Naive thymus-derived CD4-positive, alpha-beta T cell (primary cell): ENCODE data around the gene SPAG9. TPM values are rescaled to one million over a fixed set of nuclear protein-coding genes. Genes with fewer than 3 reads are reported as not detected.

Source experiments
- ATAC-seq: fragments of 150-1000 bp; cut with Tn5 transposase; 2 replicates; pipeline ENCODE4 v1.10.0; 2021; ENCODE audit warnings: mild to moderate bottlenecking, moderate library complexity
- CTCF ChIA-PET: fragments of 350-600 bp; sonication (Branson Sonifier 250); formaldehyde crosslinking; loops from one replicate; lab custom pipeline; 2021; ENCODE audit warnings: antibody characterized with exemption; lab: Charles Lee
- POLR2A ChIA-PET: fragments of 350-600 bp; sonication (Branson Sonifier 250); formaldehyde crosslinking; loops from one replicate; lab custom pipeline; 2021; ENCODE audit warnings: antibody characterized with exemption, inconsistent platforms; lab: Charles Lee
- DNase-seq, 9 donors: peaks; one replicate each; pipeline versions ENCODE4 v3.0.0 to v3.0.0-alpha.2; 2020 to 2022; ENCODE audit warnings: mixed read lengths in 1 of 9
- H3K27ac ChIP-seq: one replicate; pipeline ENCODE4 v1.7.0; 2013; ENCODE audit warnings: mild to moderate bottlenecking, low read depth, low read length, moderate library complexity
- H3K27me3 ChIP-seq, 2 donors: one replicate each; pipeline ENCODE4 v1.7.0; 2013; ENCODE audit warnings: low read length in 2 of 2, mild to moderate bottlenecking in 2 of 2, moderate library complexity in 2 of 2; ENCODE audit not compliant: control insufficient read depth in 2 of 2, insufficient read depth in 2 of 2
- H3K36me3 ChIP-seq, 3 experiments: 1 replicate in 2 of 3; 2 replicates in 1 of 3; pipeline ENCODE4 v1.7.0; 2013; ENCODE audit warnings: low read length in 3 of 3, mild to moderate bottlenecking in 3 of 3, moderate library complexity in 1 of 3; ENCODE audit not compliant: insufficient read depth in 3 of 3, control insufficient read depth in 2 of 3
- H3K4me1 ChIP-seq, 2 donors: one replicate each; pipeline ENCODE4 v1.7.0; 2013; ENCODE audit warnings: low read length in 2 of 2, mild to moderate bottlenecking in 2 of 2, moderate library complexity in 1 of 2; ENCODE audit not compliant: control insufficient read depth in 2 of 2, insufficient read depth in 2 of 2
- H3K4me3 ChIP-seq: 2 replicates; pipeline ENCODE4 v1.7.0; 2013; ENCODE audit warnings: mild to moderate bottlenecking, low read length
- H3K9me3 ChIP-seq, 3 experiments: 1 replicate in 2 of 3; 2 replicates in 1 of 3; pipeline ENCODE4 v1.7.0; 2013; ENCODE audit warnings: low read length in 3 of 3; ENCODE audit not compliant: control insufficient read depth in 2 of 3
- H3K27ac Mint-ChIP-seq, 9 donors: one replicate each; pipeline ENCODE4 v1.8.0; 2020 to 2022; ENCODE audit warnings: mixed read lengths in 9 of 9, mild to moderate bottlenecking in 8 of 9, moderate library complexity in 5 of 9, inconsistent platforms in 2 of 9
- H3K27me3 Mint-ChIP-seq, 5 donors: one replicate each; pipeline ENCODE4 v1.8.0; 2021 to 2022; ENCODE audit warnings: mixed read lengths in 5 of 5, mild to moderate bottlenecking in 1 of 5
- H3K36me3 Mint-ChIP-seq, 5 donors: one replicate each; pipeline ENCODE4 v1.8.0; 2020 to 2022; ENCODE audit warnings: mixed read lengths in 5 of 5, mild to moderate bottlenecking in 3 of 5, inconsistent platforms in 1 of 5
- H3K4me1 Mint-ChIP-seq, 7 donors: one replicate each; pipeline ENCODE4 v1.8.0; 2020 to 2022; ENCODE audit warnings: mixed read lengths in 7 of 7, mild to moderate bottlenecking in 3 of 7, inconsistent platforms in 1 of 7
- H3K4me3 Mint-ChIP-seq, 10 donors: one replicate each; pipeline ENCODE4 v1.8.0; 2020 to 2022; ENCODE audit warnings: mild to moderate bottlenecking in 10 of 10, mixed read lengths in 10 of 10, moderate library complexity in 6 of 10, inconsistent platforms in 2 of 10
- H3K9me3 Mint-ChIP-seq, 11 donors: one replicate each; pipeline ENCODE4 v1.8.0; 2020 to 2022; ENCODE audit warnings: mixed read lengths in 11 of 11, mild to moderate bottlenecking in 4 of 11, inconsistent platforms in 1 of 11, moderate library complexity in 1 of 11
- intact Hi-C, 2 donors: fragments of 100-400 bp; cut with micrococcal nuclease; formaldehyde crosslinking; loops; one replicate each; pipeline ENCODE4 v1.15.1; 2023
- polyA plus RNA-seq, 2 donors: library from polyadenylated mRNA; unstranded; fragments of 300-500 nt; fragmentation: Illumina TruSeq; gene quantifications; one replicate each; pipeline ENCODE4 v1.2.3, GENCODE V29; 2021
- total RNA-seq, 6 experiments: library from RNA in 5 of 6; stranded (reverse) in 5 of 6; gene quantifications; 1 replicate in 5 of 6; 2 replicates in 1 of 6; pipeline ENCODE4 v1.2.3 and lab custom pipeline; 2021 to 2026

Gene SPAG9
- total and polyA plus RNA-seq, 7 experiments from 2014 or later: 3.3 to 73.4 (median 52.9) TPM

DNA sequence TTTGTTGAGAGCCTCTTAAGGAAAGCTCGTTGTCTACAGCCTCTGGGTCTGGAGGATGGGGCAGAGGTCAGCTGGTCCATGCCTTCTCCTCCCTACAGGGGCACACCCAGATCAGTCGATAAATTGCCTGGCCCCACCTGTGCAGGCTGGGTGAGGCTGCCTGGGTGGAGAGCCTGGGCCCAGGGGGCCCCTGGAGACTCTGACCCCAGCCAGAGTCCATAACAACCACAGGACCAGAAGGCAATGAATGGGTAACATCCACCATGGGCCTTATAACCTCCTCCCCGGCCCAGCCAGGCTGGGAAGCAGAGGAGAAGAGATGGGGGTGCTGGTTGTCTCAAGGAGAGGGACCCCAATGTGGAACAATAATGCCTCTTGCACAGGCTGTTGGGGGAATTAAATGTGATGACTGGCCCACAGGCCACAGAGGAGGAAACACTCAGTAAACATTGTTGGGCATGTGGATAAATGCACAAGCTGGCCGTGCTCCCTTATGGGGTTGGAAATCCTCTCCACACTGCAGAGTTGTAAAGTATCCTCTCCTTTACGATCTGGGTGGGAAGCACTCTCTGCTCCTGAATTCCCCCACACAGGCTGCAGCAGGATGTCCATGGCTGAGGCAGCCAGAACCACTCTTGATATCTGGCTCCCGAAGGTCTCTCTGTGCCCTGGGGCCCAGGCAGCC is 197.8 kb downstream of the SPAG9 start:
- H3K4me1 ChIP-seq: peaks cover 26 to 30% of the 10 kb centered on the region in 2 donors
- no peak overlapping the region for H3K4me3 ChIP-seq
- peak overlapping the region in 6 of 9 donors; percentile 9 to 92 (median 56) for H3K27ac Mint-ChIP-seq
- ATAC-seq (no peak), DNase-seq (no peak)
- H3K27me3 ChIP-seq: no peaks in the 10 kb centered on the region
- H3K4me3 Mint-ChIP-seq: no peak overlapping the region
- H3K36me3 Mint-ChIP-seq: no peaks in the 10 kb centered on the region
- no peaks in the 10 kb centered on the region for H3K36me3 ChIP-seq
- peaks cover 0 to 9% (median 0%) of the 10 kb centered on the region in 5 donors for H3K27me3 Mint-ChIP-seq
- H3K9me3 Mint-ChIP-seq: peaks cover 0 to 2% (median 0%) of the 10 kb centered on the region in 11 donors
- CTCF ChIA-PET: interaction anchor here (0.6 to 1.3 kb wide), 2 partner anchors 8 to 60 kb away, joined by 3 read pairs; no protein-coding TSS in a partner anchor
- peaks cover 32 to 54% (median 41%) of the 10 kb centered on the region in 7 donors for H3K4me1 Mint-ChIP-seq
- intact Hi-C loops: no loop called here
- H3K9me3 ChIP-seq: no peaks in the 10 kb centered on the region
- H3K27ac ChIP-seq: no peak overlapping the region
- POLR2A ChIA-PET: interaction anchor here (0.8 to 34.4 kb wide), 6 partner anchors 8 to 64 kb away, joined by 3 to 828 read pairs (median 44); partner anchors contain the start of gene TOB1

DNA sequence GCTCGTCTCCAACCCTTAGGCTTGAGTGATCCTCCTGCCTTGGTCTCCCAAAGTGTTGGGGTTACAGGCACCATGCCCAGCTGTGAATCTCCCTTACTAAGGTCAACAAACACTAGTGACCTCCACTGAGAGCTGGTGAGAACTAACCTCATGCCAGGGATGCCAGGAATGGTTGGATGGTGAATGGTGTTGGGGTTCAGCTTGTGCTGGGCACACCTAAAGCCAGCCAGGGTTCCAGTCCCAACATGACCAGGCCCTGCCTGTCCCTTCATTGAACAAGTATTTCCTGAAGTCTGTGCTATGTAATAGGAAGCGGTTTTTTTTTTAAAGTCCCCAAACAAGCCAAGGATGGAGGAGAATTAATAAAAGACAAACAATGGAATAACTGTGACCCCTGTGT is 198.6 kb downstream of the SPAG9 start:
- intact Hi-C loops: no loop called here
- H3K27me3 Mint-ChIP-seq: peaks cover 0 to 9% (median 0%) of the 10 kb centered on the region in 5 donors
- no peaks in the 10 kb centered on the region for H3K36me3 Mint-ChIP-seq
- CTCF ChIA-PET: interaction anchor here (0.6 to 1.3 kb wide), 3 partner anchors 9 to 59 kb away, joined by 3 read pairs; no protein-coding TSS in a partner anchor
- peaks cover 26 to 50% (median 36%) of the 10 kb centered on the region in 7 donors for H3K4me1 Mint-ChIP-seq
- Histone ChIP-seq H3K4me1 (peaks cover 28 to 37% of the 10 kb centered on the region in 2 donors), H3K4me3 (no peak overlapping the region), H3K9me3 (no peaks in the 10 kb centered on the region), H3K27ac (no peak overlapping the region), H3K27me3 (no peaks in the 10 kb centered on the region), H3K36me3 (no peaks in the 10 kb centered on the region)
- DNase-seq (no peak), ATAC-seq (no peak)
- H3K27ac Mint-ChIP-seq: peak overlapping the region in 7 of 9 donors; percentile 29 to 96 (median 77)
- peak overlapping the region in 1 of 10 donors; percentile 30 for H3K4me3 Mint-ChIP-seq
- peaks cover 0 to 2% (median 0%) of the 10 kb centered on the region in 11 donors for H3K9me3 Mint-ChIP-seq
- POLR2A ChIA-PET: interaction anchor here (0.9 to 34.4 kb wide), 5 partner anchors 9 to 63 kb away, joined by 3 to 828 read pairs (median 47); partner anchors contain the start of gene TOB1

DNA sequence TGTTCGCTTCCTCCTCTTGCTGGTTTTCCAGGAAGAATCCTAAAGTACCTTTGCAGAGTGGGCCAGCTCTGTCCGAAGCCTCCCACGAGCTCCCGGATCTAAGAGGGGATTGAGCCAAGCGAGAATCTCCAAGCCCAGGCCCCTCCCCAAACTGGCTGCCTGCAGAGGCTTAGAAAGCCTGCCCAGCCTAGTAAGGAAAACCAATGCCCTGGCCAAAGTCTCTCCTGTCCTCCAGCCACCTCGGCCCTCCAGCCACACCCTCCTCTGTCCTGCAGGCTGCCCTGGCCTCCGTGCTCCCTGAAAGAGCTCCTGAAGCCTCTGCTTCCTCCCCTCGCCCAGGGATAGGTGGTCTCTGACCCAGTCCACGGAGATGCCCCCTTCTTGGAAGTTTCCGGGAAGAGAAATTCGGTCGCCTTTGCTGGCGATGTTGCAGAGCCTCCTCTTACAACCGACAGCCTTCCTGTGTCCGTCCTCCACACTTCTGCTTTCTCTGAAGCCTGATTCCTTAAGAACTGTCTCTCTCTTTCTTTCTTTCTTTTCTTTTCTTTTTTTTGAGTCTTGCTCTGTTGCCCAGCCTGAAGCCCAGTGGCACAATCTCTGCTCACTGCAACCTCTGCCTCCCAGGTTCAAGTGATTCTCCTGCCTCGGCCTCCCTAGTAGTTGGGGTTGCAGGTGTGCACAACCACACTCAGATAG is 199.6 kb downstream of the SPAG9 start:
- H3K4me3 Mint-ChIP-seq: peak overlapping the region in 6 of 10 donors; percentile 3 to 44 (median 20)
- peaks cover 25 to 52% (median 42%) of the 10 kb centered on the region in 7 donors for H3K4me1 Mint-ChIP-seq
- H3K9me3 Mint-ChIP-seq: peaks cover 0 to 2% (median 0%) of the 10 kb centered on the region in 11 donors
- Histone ChIP-seq H3K9me3 (no peaks in the 10 kb centered on the region), H3K27ac (no peak overlapping the region), H3K36me3 (no peaks in the 10 kb centered on the region), H3K4me3 (no peak overlapping the region), H3K4me1 (peaks cover 22 to 38% of the 10 kb centered on the region in 2 donors), H3K27me3 (no peaks in the 10 kb centered on the region)
- POLR2A ChIA-PET: interaction anchor here (0.8 to 34.4 kb wide), 6 partner anchors 10 to 569 kb away, joined by 3 to 828 read pairs (median 44); partner anchors contain the start of gene TOB1
- no peak for ATAC-seq
- intact Hi-C loops: loop anchor here in 1 of 2 donors (1.0 kb wide), 1 partner anchor 10 kb away; no protein-coding TSS in a partner anchor
- no peaks in the 10 kb centered on the region for H3K36me3 Mint-ChIP-seq
- no peak for DNase-seq
- H3K27me3 Mint-ChIP-seq: peaks cover 0 to 9% (median 0%) of the 10 kb centered on the region in 5 donors
- CTCF ChIA-PET: interaction anchor here (1.1 kb wide), 1 partner anchor 10 kb away, joined by 3 read pairs; no protein-coding TSS in a partner anchor
- peak overlapping the region; percentile 59 to 98 (median 77) for H3K27ac Mint-ChIP-seq

DNA sequence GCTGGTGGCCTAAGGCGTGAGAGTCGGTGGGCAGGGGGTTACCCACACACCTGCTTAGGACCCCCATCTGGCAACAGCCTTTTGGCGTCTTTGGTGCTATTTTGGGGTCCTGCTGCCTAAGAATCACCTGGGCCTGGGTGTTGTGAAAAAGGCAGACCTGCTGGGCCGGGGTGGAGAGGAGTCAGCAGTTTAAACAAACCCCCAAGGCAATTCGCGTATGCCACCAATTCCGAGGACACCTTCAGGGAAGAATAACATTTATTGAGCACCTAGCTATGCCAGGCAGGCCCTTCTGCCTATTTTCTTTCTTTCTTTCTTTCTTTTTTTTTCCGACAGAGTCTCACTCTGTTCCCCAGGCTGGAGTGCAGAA is 200.6 kb downstream of the SPAG9 start:
- H3K4me3 ChIP-seq: no peak overlapping the region
- peaks cover 22 to 38% of the 10 kb centered on the region in 2 donors for H3K4me1 ChIP-seq
- Mint-ChIP-seq H3K27ac (peak overlapping the region; percentile 89 to 98 (median 97)), H3K4me3 (peak overlapping the region in 5 of 10 donors; percentile 38 to 86 (median 79)), H3K4me1 (peaks cover 24 to 54% (median 45%) of the 10 kb centered on the region in 7 donors), H3K9me3 (peaks cover 0 to 2% (median 0%) of the 10 kb centered on the region in 11 donors), H3K36me3 (no peaks in the 10 kb centered on the region), H3K27me3 (peaks cover 0 to 9% (median 0%) of the 10 kb centered on the region in 5 donors)
- DNase-seq (no peak), ATAC-seq (no peak)
- H3K36me3 ChIP-seq: no peaks in the 10 kb centered on the region
- no peaks in the 10 kb centered on the region for H3K9me3 ChIP-seq
- intact Hi-C loops: loop anchor here in 1 of 2 donors (1.0 kb wide), 1 partner anchor 11 kb away; no protein-coding TSS in a partner anchor
- peak overlapping the region; percentile 76 for H3K27ac ChIP-seq
- ChIA-PET POLR2A (interaction anchor here (1.2 to 34.4 kb wide), 5 partner anchors 11 to 61 kb away, joined by 3 to 828 read pairs (median 47); partner anchors contain the start of gene TOB1), CTCF (no interaction called here)
- H3K27me3 ChIP-seq: no peaks in the 10 kb centered on the region

DNA sequence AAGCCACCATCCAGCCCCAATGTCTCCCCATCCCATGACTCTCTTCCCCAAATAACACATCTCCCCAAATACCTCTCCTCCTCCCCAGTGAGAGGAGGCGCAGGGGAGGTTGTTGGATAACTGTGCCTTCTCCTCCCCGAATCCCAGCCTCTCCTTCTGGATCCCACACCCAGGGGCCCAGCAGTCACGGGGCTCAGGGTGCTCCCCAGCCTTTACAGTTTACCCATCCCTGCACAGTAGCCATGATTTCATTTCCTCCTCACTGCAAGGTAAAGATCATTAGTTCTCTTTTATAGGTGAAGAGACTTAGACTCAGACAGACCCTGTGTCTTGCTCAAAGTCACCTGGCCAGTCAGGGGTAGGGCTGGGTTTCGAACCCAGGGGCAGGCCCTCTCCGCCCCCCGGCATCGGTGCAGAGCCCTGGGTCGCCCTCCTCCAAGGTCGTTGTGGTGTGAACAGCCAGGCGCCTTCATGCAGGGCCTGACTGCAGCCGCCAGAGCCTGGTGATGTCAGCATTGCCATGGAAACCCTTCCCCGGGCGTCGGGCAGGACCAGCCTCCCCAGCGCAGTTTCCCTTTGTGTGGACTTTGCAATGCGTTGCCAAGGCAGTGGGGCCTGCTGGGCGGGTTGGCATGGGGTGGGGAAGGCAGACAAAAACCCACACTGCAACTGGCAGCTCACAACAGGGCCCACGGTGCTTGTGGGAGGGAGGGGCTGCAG is 201.2 kb downstream of the SPAG9 start:
- peak; percentile 67 to 91 (median 83) for DNase-seq
- Histone ChIP-seq H3K4me1 (peaks cover 22 to 44% of the 10 kb centered on the region in 2 donors), H3K27me3 (no peaks in the 10 kb centered on the region), H3K4me3 (no peak overlapping the region), H3K27ac (peak overlapping the region; percentile 76), H3K36me3 (no peaks in the 10 kb centered on the region), H3K9me3 (no peaks in the 10 kb centered on the region)
- H3K4me3 Mint-ChIP-seq: peak overlapping the region; percentile 36 to 86 (median 75)
- intact Hi-C loops: loop anchor here (1.0 to 5.0 kb wide), 5 partner anchors 9 to 508 kb away; no protein-coding TSS in a partner anchor
- peaks cover 19 to 56% (median 43%) of the 10 kb centered on the region in 7 donors for H3K4me1 Mint-ChIP-seq
- peak overlapping the region; percentile 89 to 98 (median 97) for H3K27ac Mint-ChIP-seq
- ChIA-PET CTCF (interaction anchor here (1.0 to 2.3 kb wide), 4 partner anchors 10 to 68 kb away, joined by 3 to 11 read pairs (median 4); partner anchors contain the start of gene TOB1), POLR2A (interaction anchor here (0.9 to 34.4 kb wide), 9 partner anchors 7 to 61 kb away, joined by 3 to 828 read pairs (median 38); partner anchors contain the start of gene TOB1)
- peak; percentile 95 for ATAC-seq
- H3K9me3 Mint-ChIP-seq: peaks cover 0 to 2% (median 0%) of the 10 kb centered on the region in 11 donors
- H3K36me3 Mint-ChIP-seq: no peaks in the 10 kb centered on the region
- H3K27me3 Mint-ChIP-seq: peaks cover 0 to 9% (median 0%) of the 10 kb centered on the region in 5 donors
